Lower leg skin (tissue), 3 donors: ENCODE results near the gene PEX16.

Experiments used
- CTCF ChIP-seq, 3 donors: fragments of 450-650 bp; IDR thresholded peaks; one replicate each; pipeline ENCODE4 v1.5.1; 2016; ENCODE audit warnings: antibody characterized with exemption in 3 of 3, mild to moderate bottlenecking in 3 of 3, moderate library complexity in 2 of 3
- POLR2A ChIP-seq, 2 donors: fragments of 450-650 bp; IDR thresholded peaks; one replicate each; pipeline ENCODE4 v1.6.1; 2016 to 2017; ENCODE audit warnings: antibody characterized with exemption in 2 of 2, mild to moderate bottlenecking in 1 of 2, moderate library complexity in 1 of 2

DNA sequence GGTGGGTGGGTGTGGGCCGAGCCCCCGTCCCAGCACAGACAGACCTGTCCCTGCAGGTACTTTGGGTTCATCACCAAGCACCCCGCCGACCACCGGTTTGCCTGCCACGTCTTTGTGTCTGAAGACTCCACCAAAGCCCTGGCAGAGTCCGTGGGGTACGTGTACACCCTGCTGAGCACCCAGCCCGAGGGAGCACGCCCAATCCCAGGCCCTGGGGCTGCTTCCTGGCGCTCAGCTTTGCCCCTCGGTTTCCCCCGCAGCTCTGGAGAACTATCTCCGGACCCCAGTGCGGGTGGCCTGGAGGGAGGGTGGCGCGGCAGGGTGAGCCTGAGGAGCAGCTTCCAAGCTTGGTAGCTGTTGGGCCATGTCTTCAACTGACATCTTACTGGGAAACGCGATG, 12.6 kb downstream of the PEX16 start:
- TF ChIP-seq CTCF (IDR thresholded peaks at IDR 0.05) (no peak), POLR2A (IDR thresholded peaks at IDR 0.05) (no peak)
